Renal pelvis (tissue), 4 donors: ENCODE data around the gene RNF151. TPM values are rescaled to one million over a fixed set of nuclear protein-coding genes. Genes with fewer than 3 reads are reported as not detected.
"Not testable (repeated sequence)": the region's sequence is repeated elsewhere in the genome, so short reads cannot be mapped to it uniquely, and the experiment has no call there.

ENCODE experiments used
- DNase-seq: peaks from one replicate; pipeline ENCODE4 v3.0.0-alpha.2; 2013
- polyA plus RNA-seq, 3 donors: library from polyadenylated mRNA; unstranded; fragments of 120-200 nt; gene quantifications; one replicate each; pipeline ENCODE4 v1.2.1, GENCODE V29; 2013; ENCODE audit not compliant: insufficient read length in 3 of 3

RNF151 gene
- polyA plus RNA-seq, 3 donors: not detected

- DNase-seq: no peak
Observed at GRCh38 chr16:2007081-2007836, 40.6 kb downstream of the RNF151 start.

GRCh38 chr16:2008009-2008526, 41.4 kb downstream of the RNF151 start:
- DNase-seq: no peak

- DNase-seq: no peak
Observed at GRCh38 chr16:2008631-2009163, 42.0 kb downstream of the RNF151 start.

- no peak for DNase-seq
Observed at GRCh38 chr16:2009164-2009711, 42.6 kb downstream of the RNF151 start.

- peak; percentile 87 for DNase-seq
Observed at GRCh38 chr16:2009791-2010510, 43.3 kb downstream of the RNF151 start, which contains the start of gene ZNF598. Gene ZNF598, minus strand, starts transcription at chr16:2009821.

GRCh38 chr16:2011726-2012125, 45.1 kb downstream of the RNF151 start:
- DNase-seq: not testable (repeated sequence)

GRCh38 chr16:2013527-2013926, 46.9 kb downstream of the RNF151 start:
- DNase-seq: no peak

GRCh38 chr16:2015117-2015946, 48.7 kb downstream of the RNF151 start:
- DNase-seq: no peak

- no peak for DNase-seq
Observed at GRCh38 chr16:2015947-2016208, 49.2 kb downstream of the RNF151 start.

- DNase-seq: no peak
Observed at GRCh38 chr16:2016407-2016922, 49.8 kb downstream of the RNF151 start.

Other genes starting within 250 kb of the RNF151 start
- 10 to 100 TPM; 35.5 to 43.7 (median 43.2) TPM for gene NME3, start 195.3 kb upstream of the RNF151 start, polyA plus RNA-seq
- 10 to 100 TPM in 2 of 3 donors, 1 to 10 TPM in 1; 8.8 to 13.4 (median 13.4) TPM for gene EME2, start 194.0 kb upstream of the RNF151 start, polyA plus RNA-seq
- gene MRPS34, start 193.7 kb upstream of the RNF151 start, polyA plus RNA-seq: 10 to 100 TPM; 71.9 to 98.1 (median 83.5) TPM
- 10 to 100 TPM; 45.1 to 53.2 (median 52.4) TPM for gene SPSB3, start 184.3 kb upstream of the RNF151 start, polyA plus RNA-seq
- gene NUBP2, start 183.9 kb upstream of the RNF151 start, polyA plus RNA-seq: 10 to 100 TPM; 48.7 to 61.4 (median 60.8) TPM
- gene IGFALS, start 173.2 kb upstream of the RNF151 start, polyA plus RNA-seq: 1 to 10 TPM; 2.4 to 4.2 (median 3.9) TPM
- 10 to 100 TPM; 43.4 to 50.5 (median 47.8) TPM for gene HAGH, start 140.0 kb upstream of the RNF151 start, polyA plus RNA-seq
- gene FAHD1, start 139.7 kb upstream of the RNF151 start, polyA plus RNA-seq: 10 to 100 TPM; 39.0 to 45.7 (median 39.2) TPM
- 1 to 10 TPM; 1.0 to 2.2 (median 1.9) TPM for gene MEIOB, start 94.7 kb upstream of the RNF151 start, polyA plus RNA-seq
- under 1 TPM; 0.13 to 0.41 (median 0.37) TPM for gene HS3ST6, start 48.4 kb upstream of the RNF151 start, polyA plus RNA-seq
- 10 to 100 TPM; 79.7 to 87.6 (median 82.1) TPM for gene MSRB1, start 23.7 kb upstream of the RNF151 start, polyA plus RNA-seq
- gene RPL3L, start 12.2 kb upstream of the RNF151 start, polyA plus RNA-seq: under 1 TPM; 0.09 to 0.42 (median 0.21) TPM
- gene NDUFB10, start 7.3 kb upstream of the RNF151 start, polyA plus RNA-seq: 100 to 1,000 TPM; 124 to 158 (median 132) TPM
- gene RPS2, start 2.0 kb upstream of the RNF151 start, polyA plus RNA-seq: 1,000 to 10,000 TPM; 1,943 to 2,404 (median 2,241) TPM
- 10 to 100 TPM; 36.5 to 49.0 (median 47.9) TPM for gene TBL3, start 5.2 kb downstream of the RNF151 start, polyA plus RNA-seq
- 1 to 10 TPM in 1 of 3 donors, under 1 TPM in 2; 0.90 to 1.2 (median 1.00) TPM for gene NOXO1, start 14.6 kb downstream of the RNF151 start, polyA plus RNA-seq
- gene GFER, start 17.3 kb downstream of the RNF151 start, polyA plus RNA-seq: 10 to 100 TPM; 26.1 to 35.9 (median 31.6) TPM
- gene SYNGR3, start 23.1 kb downstream of the RNF151 start, polyA plus RNA-seq: 1 to 10 TPM; 1.5 to 2.4 (median 2.1) TPM
- 10 to 100 TPM; 21.4 to 30.9 (median 25.0) TPM for gene ZNF598, start 43.0 kb downstream of the RNF151 start, polyA plus RNA-seq
- 10 to 100 TPM in 2 of 3 donors, 1 to 10 TPM in 1; 4.5 to 14.3 (median 12.0) TPM for gene NPW, start 52.9 kb downstream of the RNF151 start, polyA plus RNA-seq
- 100 to 1,000 TPM; 116 to 169 (median 155) TPM for gene NHERF2, start 60.0 kb downstream of the RNF151 start, polyA plus RNA-seq
- gene NTHL1, start 81.0 kb downstream of the RNF151 start, polyA plus RNA-seq: 10 to 100 TPM; 19.7 to 26.7 (median 26.2) TPM
- 100 to 1,000 TPM; 141 to 174 (median 162) TPM for gene TSC2, start 81.1 kb downstream of the RNF151 start, polyA plus RNA-seq
- gene PKD1, start 169.0 kb downstream of the RNF151 start, polyA plus RNA-seq: 100 to 1,000 TPM in 2 of 3 donors, 10 to 100 TPM in 1; 96.5 to 119 (median 115) TPM
- 1 to 10 TPM; 3.0 to 6.0 (median 3.1) TPM for gene RAB26, start 181.8 kb downstream of the RNF151 start, polyA plus RNA-seq
- 10 to 100 TPM; 56.1 to 61.1 (median 60.6) TPM for gene TRAF7, start 188.9 kb downstream of the RNF151 start, polyA plus RNA-seq
- 1 to 10 TPM; 1.8 to 2.6 (median 1.9) TPM for gene CASKIN1, start 229.7 kb downstream of the RNF151 start, polyA plus RNA-seq
- 10 to 100 TPM; 48.8 to 57.6 (median 55.2) TPM for gene MLST8, start 238.6 kb downstream of the RNF151 start, polyA plus RNA-seq
- gene BRICD5, start 244.0 kb downstream of the RNF151 start, polyA plus RNA-seq: 10 to 100 TPM in 1 of 3 donors, 1 to 10 TPM in 2; 6.6 to 11.8 (median 9.4) TPM
- gene PGP, start 248.0 kb downstream of the RNF151 start, polyA plus RNA-seq: 10 to 100 TPM; 15.1 to 18.8 (median 17.8) TPM